Right kidney (tissue), 1 donor: ENCODE measurements around the gene VEPH1.
"Not testable (repeated sequence)": the region's sequence is repeated elsewhere in the genome, so short reads cannot be mapped to it uniquely, and the experiment has no call there.

ENCODE experiments used
- DNase-seq: peaks from one replicate; pipeline ENCODE4 v3.0.0-alpha.2; 2016

VEPH1 gene

DNA sequence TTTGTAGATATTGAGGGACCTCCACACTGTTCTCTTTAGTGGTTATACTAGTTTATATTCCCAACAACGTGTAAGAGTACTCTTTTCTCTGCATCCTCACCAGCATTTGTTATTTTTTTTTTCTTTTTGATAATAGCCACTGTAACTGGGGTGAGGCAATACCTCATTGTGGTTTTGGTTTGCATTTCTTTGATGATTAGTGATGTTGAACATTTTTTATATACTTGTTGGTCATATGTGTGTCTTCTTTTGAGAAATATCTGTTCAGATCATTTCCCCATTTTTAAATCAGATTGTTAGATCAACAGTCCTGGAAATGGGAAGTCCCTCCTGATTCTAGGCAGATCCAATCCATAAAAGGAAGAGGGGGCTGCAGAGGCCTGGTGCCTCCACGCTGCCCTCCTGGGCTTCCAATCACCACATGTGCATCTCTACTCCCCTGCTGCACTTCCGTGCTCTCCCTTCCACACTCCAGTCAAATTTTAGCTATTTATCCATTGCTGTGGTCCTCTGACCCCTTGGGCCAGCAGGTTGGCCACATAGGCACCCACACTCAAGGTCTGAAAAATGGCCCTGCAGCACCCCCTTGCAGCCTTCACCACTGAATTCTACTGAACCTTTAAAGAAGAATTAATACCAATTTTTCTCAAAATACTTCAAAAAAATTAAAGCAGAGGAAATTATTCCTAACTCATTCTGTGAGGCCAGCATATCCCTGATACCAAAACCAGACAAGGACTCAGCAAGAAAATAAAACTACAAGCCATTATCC, 154.7 kb downstream of the VEPH1 start:
- not testable (repeated sequence) for DNase-seq

DNA sequence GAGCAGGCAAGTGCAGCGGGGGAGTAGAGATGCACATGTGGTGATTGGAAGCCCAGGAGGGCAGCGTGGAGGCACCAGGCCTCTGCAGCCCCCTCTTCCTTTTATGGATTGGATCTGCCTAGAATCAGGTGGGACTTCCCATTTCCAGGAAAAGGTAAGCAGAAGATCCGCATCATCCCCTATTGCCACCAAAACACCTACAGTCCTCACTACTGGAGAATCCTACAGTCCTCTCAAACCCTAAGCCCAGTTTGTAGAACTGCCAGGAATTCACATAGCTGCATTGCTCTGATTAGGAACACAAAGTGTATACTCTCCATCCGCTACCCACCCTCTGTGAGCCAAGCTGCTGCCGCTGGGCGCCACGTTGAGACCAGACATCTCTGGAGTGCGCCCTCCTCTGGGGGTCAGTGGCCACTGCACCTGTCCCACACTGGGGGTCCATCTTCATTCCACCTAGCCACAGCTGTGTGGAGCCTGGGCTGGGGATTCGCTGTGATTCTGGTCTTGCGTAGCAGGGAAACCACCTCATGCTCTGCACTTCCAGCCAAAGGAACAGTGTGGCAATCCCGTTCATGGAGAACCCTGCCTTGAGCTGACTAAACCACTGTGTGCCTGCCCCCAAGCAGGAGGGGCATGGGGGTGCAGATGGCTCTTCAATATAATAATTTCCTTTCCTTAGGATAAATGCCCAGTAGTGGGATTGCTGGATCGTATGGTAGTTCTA, 155.5 kb downstream of the VEPH1 start:
- DNase-seq, result no peak

DNA sequence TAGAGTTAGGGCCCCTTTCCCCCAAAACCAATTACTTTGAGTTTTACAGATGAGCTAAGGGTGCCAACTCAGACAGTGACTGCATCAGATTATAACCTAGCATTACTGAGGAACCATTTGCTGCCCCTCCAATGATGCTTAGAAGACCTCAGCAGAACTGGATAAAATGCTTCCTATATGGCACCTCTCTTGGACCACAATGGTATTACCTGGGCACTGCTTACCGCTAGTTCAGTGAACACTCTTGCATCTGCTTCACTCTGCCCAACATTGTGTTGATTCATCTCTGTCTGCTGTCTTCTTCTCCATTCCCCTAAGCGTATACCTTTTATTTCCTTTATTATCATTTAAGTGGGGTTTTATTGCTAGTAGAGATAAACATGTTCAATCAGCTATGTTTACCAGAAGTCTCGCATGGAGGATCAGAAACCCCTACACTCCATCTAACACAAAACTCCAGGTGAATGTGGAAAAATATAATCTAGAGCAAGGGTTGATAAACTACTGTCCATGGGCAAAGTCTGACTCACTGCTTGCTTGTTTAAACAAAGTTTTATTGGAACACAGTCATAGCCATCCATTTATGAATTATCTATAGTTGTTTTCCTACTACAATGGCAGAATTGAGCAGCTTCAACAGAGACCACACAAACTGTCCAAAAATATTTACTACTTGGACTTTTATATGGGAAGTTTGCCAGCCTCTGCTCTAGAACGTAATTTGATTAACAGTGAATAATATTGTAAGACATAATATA, 166.8 kb downstream of the VEPH1 start:
- no peak for DNase-seq

DNA sequence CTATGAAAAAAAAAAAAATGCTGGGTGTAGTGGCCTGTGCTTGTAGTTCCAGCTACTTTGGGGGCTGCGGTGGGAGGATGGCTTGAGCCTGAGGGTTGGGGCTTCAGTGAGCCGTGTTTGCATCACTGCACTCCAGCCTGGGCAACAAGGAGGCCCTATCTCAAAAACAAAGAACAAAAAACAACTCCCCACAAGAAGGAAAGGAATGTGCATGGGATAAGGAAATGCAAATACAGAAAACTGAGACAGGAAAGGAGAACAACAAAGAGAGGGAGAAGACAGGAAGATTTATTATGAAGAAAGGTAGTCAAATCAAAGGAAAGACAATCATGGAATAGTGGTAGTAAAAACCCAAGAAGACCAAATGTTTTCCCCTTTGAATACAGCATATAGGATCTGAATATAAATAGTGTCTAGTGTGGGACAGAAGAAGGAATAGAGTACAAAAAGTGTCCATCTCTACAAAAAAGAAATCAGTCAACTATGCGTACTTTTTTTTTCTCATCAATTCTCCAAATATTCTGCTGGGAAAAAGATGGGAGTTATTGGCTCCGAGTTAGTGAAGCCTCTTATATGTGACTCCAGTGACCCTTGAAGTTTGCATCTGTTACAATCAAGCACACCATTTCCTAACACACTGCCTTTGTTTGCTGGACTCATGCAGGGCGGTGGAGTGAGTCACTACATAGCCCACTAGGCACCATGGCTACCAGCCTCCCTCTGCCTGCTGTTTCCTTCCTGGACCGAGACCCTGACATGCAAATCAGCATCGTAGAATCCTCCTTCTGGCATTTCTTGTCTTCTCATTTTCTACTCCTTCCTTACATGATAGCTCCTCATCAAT, 167.8 kb downstream of the VEPH1 start:
- DNase-seq, result no peak

DNA sequence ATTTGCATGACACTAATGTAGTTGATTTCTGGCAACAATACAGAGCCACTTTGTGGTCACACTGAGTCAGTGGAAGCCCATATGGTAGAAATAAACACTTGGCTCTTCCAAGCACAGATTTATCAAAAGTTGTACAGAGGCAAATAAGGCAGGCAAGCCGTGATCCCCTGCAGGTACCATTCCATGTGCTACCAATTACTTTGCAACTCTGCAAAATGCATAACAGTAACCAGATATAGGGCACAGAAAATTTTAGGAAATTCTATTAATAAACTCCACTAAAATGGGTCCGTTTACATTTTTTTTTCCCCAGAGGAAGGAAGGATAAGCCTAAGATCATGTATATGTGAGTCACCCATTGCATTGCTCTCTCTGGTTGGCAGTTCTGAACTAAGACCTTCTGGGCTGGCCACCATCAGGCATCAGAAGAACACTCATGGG, 169.6 kb downstream of the VEPH1 start:
- no peak for DNase-seq

DNA sequence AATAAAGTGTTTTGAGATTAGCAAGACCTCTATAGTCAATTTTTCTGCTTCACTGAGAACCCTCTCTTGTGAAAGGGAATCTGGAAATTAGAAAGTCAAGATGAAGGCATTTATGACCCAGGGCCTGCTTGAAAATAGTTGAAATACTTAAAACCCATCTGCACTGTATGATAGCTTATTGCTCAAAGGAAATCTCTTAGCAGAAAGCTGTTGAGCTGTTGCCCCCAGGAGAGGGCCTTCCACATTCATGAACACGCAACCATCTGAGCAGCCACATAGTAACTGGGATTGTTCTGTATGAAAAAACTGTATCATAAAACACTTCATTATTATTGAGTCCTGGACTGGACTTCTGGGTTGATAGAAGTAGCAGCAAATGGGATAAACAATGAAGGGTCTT, 173.0 kb downstream of the VEPH1 start:
- DNase-seq, result no peak

DNA sequence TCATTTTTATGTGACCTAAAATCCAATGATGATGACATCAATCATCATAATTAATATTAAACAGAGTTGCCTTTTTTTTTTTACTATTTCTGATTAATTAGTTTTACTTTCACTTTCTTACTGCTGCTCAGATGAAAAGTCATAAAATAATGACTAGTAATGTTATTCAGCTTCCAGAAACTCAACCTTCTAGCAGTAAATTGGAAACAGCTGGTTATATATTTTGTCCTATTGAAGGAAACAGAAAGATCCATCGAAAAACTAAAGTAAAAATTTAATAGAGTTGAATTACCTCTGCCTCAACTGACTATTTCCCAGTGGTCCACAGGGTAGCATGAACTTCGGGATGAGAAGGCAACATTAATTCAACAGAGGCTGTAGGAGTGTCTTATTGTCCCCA, 173.7 kb downstream of the VEPH1 start:
- DNase-seq, result no peak

DNA sequence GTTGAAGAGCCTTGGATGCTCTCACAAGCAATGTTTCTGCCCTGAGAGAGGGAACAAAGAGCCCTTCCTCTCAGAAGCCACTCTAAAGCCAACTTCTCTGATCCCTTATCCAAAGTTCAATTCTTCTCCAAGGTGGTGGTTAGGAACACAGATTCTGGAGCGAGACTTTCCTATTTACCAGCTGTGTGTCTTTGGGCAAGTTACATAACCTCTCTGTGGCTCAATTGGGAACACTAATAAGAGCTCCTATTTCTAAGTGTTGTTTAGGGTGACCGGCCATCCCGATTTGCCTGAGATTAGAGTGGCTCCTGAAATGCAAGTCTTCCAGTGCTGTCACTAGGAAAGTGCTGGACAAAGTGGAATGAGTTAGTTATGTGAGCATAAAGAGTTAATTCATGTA, 175.4 kb downstream of the VEPH1 start:
- no peak for DNase-seq

DNA sequence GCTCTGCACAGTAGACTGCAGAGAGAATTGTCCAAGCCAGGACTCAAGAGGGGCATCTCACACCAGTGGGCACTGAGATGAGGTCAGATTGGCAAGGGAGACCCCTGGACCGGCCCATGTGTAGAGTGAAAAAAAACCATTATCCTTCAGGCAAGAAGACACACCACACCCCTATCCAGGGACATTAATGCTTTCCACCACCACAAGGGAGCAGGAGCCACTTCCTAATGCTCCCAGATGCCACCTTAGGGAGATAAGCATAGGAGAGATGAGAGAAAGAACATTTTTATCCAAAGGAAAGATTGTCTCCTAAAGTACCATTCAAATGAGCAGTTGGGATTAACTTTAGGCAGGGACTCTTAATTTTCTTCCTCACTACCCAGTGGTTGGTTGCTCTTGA, 176.2 kb downstream of the VEPH1 start:
- DNase-seq, result no peak

DNA sequence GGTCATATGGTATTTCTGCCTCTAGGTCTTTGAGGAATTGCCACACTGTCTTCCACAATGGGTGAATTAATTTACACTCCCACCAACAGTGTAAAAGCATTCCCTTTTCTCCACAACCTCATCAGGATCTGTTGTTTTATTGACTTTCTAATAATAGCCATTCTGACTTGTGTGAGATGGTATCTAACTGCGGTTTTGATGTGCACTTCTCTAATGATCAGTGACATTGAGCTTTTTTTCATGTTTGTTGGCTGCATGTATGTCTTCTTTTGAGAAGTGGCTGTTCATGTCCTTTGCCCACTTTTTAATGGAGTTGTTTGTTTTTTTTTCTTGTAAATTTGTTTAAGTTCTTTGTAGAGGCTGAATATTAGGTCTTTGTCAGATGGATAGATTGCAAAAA, 178.3 kb downstream of the VEPH1 start:
- DNase-seq, result not testable (repeated sequence)

DNA sequence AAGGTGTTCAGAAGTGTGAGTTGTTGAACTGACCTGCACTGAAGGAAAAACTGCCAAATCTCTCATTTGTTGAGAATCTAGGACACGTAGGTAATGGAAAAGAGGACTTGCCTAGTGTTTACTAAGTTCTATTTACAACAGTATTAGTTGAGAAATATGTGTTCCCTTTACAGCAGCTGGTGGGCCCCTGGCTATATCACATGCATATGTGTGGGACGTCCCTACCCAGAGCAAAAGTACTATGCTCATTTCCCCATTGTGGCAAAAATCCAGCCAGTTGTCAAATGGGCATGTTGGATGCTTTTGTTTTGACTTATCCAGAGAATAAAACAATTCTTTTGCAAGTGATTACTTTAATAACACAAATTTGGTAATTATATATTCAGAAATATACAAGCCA, 179.9 kb downstream of the VEPH1 start:
- no peak for DNase-seq

DNA sequence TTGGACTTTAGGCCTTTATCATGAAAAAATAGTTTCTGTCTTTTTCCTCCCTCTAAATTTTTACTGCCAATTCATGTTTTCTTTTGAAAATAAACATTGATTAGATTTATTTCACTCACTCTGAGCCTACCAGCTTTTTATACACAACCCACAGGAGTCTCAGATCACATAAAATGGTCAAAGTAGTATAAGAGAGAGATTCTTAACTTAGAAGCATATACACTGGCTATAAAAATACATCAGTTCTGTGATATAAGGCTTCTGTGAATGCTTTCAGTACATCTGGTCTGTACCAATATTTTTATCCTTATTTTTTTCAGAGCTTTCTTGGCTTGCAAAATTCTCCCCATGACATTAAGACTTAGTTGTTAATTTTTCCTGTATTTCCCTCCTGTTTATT, 183.5 kb downstream of the VEPH1 start:
- no peak for DNase-seq

DNA sequence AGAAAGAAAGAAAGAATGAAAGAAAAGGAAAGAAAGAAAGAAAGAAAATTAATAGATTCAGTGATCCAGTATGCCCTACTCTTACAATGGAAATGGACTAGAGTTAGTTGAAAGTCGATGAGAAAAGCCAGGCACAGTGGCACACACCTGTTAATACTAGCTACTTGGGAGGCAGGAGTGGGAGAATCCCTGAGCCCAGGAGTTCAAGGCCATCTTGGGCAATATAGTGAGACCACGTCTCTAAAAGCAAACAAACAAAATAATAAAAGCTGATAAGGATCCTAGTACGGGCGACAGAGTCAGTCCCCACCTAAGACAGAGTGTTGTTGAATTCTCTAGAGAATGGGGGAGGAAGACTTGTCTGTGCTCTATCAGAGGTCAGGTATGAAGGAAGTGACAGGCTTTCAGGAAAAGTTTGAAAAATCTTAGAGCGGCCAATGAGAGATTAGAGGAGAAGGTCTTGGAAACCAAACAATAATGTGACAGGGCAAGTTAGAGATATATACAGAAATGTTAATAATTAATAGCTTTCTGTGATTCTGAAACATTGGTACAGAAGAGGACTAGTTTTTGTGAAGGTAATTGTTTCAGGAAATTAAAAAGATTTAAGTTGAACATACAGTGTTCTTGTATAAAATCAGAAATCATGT, 184.5 kb downstream of the VEPH1 start:
- DNase-seq, result no peak

DNA sequence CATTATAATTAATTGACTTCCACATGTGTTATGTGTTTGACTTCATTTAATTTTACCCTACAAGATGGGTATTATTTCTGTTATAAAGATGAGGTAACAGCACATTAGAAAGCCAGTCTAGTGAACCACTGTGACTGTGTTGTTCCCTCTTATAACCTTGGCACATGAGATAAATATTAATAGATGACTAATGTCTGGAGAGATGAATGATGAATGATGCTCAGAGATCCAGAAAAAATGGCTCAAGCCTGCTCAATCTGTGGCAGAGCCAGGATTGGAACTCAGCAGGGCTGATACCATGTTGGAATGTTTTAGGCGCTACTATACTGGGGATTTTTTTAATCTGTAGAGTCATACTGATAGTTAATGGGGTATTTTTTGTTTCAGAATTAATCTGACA, 185.3 kb downstream of the VEPH1 start:
- no peak for DNase-seq

DNA sequence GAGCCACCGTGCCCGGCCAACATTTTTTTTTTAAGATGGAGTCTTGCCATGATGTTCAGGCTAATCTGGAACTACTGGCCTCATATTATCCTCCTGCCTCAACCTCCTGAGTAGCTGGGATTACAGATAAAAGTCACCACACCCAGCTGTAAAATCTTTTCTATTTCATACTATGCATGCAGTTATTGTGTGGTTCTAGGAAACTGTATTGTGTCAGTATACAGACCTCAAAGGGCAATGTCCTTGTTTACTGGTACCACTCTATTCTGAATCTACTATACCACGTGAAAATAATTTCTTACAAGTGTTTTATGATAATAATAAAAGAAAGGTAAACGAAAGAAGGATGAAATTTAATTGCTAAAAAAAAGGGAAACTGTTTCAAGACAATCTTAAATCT, 190.0 kb downstream of the VEPH1 start:
- no peak for DNase-seq

DNA sequence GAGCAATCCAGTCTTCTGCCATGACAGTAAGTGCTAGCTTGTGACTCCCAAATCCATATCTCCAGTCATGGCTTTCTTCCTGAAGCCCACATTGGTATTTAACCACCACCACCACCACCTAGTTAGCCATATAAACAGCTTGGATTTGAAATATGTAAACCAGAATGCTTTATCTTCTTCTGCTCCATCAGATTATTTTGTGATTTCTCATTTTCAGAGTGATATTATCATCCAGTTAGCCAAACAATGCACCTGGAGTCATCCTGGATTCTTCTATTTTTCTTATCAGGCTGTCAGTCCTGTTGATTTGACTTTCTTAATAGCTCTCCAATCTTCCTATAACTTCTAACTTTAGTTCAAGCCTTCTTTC, 190.9 kb downstream of the VEPH1 start:
- DNase-seq, result no peak

DNA sequence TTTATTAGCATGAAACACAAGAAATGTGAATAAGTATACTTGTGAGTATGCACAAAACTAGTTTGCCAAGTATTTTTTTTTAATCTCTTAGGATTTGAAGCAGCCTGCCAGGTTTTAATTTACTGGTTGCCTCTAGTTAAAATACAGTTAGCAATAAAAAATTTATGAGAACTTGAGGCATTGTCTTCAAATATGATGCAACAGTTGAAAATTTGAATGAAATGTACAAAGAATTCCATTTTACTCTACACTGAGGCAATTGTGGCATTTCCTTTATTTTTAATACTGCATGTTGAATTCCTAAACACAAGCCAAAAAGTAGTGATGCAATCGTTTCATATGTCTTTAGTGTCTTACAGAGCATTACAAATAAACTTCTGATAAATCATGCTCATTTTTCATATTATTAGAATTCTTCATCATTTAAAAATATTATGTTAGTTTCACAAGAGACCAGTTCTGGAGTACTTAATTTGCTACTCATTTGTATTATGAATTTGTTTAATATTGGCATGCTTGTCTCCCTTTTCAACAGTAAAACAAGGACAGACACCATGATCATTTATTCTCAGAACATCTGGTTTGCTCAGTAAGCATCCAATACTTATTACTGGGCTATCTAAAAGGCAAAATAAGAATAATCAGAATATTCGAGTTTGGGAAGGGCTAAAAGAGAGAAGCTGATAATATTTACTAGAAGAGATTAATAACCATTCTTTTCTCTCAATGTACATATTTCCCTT, 191.4 kb downstream of the VEPH1 start:
- no peak for DNase-seq

DNA sequence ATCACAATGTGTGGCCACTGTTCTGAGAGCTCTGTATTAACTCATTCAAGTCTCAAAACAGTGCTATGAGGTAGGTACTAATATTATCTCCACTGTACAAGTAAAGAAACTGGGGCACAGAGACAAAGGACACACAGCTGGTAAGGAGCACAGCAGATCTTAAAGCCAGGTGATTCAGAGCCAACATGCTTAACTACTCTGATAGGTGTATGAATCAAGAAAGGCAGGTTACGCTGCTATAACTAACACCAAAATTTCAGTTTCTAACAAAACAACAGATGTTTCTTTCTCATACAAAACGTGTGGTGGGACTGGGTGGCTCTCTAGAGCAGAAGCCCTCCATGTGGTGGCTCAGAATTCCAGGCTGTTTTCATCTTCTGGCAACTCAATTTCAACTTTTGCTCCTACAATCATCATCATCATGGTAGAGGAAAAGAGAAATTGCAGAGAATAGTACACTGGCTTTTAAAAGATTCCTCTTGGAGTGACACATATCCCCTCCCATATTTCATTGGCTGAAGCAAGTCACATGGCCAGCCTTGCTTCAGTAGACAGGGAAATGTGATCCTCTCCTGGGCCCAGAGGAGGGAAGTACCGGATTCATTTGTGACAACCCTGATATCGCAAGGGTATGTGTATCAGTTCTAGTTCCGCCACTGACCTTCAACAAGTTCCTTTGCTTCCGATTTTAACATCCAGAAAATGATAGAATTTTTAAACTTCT, 192.7 kb downstream of the VEPH1 start:
- no peak for DNase-seq

DNA sequence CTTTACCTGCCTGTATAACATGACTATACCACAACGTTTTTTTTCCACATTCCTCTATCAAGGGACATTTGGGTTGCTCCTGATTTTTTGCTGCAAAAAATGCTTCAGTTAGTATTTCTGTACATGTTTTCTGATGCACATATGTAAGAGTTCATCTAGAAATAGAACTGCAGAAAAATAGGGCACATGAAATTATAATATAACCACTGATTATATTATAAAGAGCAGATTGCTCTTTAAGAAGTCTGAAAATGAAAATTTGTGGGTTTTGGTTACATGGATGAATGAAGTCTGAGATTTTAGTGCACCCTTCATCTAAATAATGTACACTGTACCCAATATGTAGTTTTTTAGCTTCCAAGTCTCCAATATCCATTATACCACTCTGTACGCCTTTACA, 196.7 kb downstream of the VEPH1 start:
- DNase-seq, result no peak

DNA sequence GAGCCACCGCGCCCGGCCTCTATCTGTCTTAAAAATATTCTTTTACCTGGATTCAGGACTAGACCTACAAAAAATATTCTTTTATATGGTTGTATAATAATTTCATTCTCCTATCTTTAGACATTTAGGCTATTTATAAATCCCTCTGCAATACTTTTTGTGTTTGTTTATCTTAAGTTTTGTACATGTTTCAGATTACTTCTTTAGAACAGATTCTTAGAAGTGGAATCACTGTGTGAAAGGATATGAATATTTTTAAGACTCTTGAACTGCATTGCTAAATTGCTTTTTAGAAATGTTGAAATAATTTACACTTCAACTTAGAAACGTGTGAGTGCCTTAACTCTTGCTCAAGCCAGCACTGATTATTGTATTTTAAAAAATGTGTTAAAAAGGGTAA, 197.8 kb downstream of the VEPH1 start:
- DNase-seq, result no peak
